ENCODE data around the gene CDK15.

The CDK15 gene

DNA sequence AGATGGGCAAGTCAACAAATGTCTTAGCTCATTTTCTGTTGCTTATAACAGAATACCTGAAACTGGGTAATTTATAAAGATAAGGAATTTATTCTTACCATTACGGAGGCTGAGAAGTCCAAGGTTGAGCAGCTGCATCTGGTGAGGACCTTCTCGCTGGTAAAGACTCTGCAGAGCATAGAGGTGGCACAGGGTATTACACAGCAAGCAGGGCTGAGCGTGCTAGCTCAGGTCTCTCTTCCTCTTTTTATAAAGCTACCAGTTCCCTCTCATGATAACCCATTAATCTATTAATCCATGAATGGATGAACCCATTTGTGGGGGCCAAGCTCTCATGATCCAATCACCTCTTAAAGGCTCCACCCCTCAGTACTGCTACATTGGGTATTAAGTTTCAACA lies 109.1 kb downstream of the CDK15 start:
- DNase-seq, result no peak

DNA sequence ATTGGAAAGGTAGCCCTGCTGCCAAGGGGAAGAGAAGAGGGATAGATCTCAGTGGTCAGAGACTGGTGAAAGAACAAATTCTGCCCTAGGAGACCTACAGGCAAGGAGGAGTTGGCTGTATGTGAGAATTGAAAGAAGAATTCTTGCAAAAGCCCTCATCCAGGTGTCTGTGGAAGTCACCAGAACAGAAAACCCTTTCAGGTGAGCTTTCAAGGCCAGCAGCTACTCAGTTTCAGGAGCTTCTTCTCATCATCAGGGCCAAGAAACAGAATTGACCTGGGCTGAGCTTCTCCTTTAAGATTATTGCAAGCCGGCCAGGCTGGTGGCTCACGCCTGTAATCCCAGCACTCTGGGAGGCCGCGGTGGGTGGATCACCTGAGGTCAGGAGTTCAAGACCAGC lies 110.2 kb downstream of the CDK15 start:
- no peak for DNase-seq

DNA sequence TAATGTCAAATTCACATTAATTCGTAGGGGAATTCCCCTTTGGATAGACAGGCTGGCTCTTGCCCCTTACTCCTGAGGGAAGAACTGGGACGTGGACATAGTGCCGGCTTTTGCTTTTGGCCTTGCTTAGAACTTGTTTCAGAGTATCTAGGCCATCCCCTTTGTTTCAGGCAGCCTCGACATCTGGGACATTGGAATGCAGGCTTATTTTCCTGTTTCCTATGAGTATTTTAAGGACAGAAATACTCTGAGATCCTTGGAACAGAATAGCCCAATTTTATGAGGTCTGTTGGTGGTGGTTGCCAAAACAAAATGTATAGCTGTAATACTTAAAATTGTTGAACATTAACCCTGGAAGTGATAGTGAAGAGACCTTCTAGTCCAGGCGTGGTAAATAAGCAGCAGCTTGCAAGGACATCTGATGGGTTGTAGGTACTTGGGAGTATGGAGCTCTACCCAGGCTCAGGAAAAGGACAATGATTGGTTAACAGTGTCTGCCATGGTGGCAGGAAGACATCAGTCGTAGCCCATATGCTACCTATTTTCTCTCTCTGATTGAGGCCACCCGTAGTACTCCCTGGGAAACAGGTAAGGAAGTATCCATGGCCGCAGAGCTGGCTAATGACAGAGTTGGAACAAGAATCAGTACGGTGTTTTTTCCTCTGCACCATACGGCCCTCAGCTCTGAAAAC lies 112.4 kb downstream of the CDK15 start:
- no peak for DNase-seq

DNA sequence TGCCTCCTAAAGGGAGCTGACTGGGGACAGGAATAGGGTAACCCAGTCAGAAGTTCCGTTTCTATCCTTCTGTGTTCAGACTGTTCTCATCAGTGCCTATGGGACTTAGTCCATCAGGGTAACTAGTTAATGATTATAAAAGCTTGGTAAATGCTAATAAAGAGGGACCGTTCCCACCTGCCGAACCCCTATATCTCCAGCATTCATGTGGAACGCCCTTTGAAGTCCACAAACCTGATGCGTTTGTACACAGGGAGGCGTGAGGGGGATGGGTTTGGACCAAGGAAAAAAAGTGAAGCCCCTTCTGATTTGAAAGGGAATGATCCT lies 112.9 kb downstream of the CDK15 start:
- no peak for DNase-seq

DNA sequence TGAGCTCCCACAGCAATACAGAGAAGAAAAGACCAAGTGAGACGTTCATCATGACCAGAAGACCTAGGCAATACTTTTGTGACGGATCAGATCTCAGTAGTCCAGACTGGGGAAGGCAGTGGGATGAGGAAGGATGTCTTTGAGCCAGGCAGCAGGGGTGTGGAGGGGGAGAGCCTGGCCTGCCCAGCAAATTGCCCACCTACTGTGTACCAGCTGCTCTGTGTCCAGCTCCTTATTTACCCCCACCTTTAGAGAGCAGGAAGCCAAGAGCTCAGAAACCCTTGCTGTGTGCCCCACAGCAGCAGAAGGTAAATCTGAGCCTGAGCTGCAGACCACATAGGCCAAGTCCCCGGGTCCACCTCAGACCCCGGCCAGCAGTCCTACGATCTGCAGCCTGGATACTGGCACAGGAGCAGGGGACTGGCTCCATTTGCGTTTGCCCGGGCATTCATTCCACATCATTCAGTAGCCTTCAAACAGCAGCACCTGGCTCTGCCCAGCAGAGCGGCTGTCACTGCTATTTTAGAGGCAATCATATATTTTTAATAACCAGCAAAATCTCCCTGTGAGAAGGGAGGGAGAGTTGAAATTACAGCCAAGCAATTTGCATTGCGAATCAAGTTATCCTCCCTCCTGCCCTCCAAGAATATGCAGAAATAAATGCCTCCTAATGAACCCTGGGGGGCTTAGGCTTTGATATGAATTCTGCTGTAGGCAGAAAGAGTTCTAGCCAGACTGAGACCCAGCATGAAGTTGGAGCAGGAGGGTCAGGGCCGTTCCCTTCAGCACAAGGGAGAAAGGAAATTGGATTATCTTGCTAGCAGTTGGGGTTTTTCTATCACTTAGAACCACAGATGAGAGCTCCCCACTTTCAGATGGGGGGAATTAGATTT lies 117.3 kb downstream of the CDK15 start:
- no peak for DNase-seq

DNA sequence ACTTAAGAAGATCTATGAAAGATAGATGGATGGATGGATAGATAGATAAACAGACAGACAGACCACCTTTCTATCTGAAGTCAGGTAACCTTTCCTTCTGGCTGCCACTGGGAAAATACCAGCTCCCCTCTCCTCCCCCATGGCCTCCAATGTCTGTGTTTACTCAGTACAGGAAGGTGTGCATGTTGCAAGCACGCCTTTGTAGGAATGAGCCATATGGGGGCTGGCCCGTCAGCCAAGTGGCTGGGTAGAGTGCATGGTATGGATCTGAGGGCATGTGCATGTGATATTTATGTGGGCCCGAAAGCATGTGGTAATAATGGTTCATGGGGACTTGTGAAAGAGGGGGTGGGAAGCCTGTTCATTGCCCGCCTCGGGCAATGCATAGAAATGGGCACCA lies 118.1 kb downstream of the CDK15 start:
- no peak for DNase-seq

DNA sequence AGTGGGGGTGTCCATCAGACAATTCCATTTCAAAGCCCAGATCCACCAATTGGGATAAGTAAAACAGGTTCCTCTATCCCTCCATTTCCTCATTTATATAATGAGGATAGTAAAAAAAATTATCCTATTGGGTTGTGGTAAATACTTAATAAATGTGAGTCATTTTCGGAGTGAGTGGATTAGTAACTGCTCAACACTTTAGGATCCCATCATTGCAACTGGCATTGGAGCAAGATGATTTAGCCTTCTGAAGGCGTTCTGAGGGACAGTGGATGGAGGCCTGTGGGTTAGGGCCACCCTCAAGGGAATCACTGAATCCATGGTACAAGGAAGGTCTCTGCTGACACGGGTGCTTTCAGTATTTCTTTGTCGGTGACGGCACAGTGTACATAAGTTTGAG lies 118.7 kb downstream of the CDK15 start:
- DNase-seq, result no peak

DNA sequence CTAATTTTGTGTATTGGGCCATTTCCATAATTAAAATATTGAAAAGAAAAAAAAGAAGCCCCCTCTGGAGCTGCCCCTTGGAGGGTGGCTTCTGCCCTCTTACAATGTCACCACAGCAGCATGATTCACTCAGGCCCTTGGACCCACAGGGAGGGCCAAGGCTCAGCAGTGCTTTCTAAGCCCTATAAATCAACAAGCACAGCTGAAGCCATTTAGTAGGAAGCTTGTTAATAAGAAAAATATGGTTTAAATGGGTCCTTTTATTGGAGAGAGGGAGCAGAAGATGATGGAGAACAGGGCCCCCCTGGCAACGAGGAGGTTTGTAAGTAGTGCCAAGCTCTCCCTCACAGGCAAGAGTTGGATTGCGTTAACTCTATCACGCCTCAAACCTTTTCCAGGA lies 119.7 kb downstream of the CDK15 start:
- no peak for DNase-seq

DNA sequence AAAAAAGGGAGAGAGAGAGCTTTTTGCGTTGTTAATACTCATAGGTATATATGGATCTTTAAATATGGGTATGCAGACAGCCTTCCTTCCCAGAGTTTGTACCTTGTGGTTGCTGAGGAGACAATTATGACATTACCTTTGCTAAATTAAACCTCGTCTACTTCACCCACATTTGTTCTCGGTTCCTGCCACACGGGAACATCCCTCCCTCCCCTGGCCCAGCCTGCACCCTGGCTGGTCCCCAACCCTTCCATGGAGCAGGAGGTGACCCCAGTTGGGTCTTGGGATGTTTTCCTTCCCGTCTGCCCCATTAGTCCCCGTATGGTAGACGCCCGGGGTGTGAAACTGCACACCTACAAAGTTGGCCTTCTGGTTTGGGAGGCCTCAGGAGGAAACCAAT lies 122.0 kb downstream of the CDK15 start:
- DNase-seq, result no peak

DNA sequence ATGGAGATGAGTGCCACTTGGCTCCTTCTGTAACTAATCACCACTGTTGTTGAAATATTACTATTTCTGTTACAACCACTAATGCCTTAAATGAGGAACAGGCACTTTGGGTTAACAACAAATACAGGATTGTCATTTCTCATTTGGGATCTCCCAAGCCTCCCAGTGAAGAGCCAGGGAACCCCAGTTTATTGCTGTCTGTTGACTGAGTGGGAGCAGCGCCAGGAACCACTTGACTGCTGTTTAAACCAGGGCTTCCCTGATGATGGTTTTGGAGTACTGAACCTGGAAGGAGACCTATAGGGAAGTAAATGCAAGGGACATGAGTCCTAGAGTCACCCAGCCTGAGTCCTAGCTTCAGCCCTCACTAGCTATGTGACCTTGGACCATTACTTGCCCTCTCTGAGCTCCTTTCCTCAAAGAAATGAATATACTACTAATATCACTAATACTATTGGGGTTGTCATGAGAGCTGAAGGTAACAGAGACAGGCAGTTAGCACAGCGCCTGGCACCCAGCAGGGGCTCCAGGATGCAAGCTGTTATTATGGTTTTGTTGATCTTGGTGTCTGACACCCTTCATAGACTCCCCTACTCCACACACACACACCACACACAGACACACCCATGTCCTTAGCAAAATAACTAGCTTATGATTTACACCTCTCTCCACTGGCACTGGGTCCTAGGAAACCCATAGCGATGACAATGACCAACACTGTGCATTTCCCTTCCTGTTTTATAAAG lies 123.1 kb downstream of the CDK15 start:
- no peak for DNase-seq

DNA sequence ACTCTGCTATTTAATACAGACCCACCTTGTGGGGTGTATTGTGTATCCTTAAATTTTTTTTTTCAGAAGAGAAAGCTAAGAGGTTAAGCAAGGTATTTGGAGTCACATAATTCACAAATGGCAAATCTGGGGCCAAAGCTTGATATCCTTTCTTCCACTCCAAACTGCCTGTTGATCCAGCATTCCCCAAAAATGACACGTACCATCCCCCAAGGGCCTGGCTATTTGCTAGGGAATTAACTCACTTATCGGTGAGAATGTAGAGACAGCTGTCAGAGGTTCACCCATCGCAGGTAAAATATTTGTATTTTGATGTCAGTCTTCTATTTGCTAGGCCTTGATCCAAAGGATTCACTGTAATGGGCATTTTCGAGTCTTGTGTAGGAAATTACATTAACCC lies 123.7 kb downstream of the CDK15 start:
- DNase-seq, result no peak

DNA sequence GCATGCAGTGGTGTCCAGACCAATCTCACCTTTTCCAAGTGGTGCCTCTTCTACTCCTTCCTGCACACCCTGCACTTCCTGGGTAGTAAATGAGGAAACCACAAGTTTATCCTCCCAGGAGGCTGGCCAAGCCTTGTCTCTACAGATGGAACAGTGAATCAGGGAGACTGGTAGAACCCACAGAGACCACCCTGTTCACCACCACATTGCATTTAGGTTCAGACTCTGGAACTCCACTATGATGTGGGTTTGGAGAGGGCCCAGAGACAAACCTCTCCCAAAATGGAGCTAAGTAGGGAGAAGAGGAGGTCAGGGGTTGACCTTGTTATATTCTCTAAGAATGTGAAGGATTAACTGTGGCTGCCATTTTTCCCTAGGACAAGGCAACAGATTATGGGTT lies 124.5 kb downstream of the CDK15 start:
- DNase-seq, result no peak

DNA sequence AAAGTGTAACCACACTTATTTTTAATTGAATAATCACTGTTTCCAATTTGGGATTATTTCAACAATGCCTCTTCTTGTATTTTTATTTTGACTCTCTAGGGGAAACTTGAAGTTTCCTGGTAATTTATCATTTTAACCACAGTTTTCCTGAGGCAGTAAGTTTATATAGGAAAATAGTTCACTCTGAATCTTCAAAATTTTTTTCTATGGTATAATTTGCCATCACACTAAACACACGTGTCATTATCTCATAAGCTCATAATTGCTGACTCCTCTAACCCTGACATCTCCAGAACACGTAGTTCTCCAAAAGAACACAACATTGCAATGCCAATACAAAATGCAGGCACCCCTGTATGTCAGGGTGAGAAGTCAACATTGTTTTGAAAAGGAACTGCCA lies 125.1 kb downstream of the CDK15 start:
- DNase-seq, result no peak

DNA sequence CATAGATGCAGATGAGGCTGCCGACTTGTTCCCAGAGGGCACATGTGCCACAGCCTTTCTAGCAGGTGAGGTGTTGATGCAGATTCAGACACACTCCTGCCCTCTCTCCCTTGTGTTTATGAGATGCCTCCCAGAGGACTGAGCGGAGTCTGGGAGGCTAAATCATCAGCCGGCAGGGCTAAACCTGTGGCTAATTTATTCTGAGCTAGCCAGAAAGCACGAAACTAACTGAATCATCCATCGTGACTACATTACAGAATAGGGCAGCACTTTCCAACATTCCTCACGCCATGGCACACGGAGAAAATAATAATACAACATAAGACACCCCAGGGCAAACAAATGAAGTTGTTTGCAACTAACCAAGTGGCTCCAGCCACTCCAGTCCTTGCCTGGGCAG lies 125.6 kb downstream of the CDK15 start:
- DNase-seq, result no peak

DNA sequence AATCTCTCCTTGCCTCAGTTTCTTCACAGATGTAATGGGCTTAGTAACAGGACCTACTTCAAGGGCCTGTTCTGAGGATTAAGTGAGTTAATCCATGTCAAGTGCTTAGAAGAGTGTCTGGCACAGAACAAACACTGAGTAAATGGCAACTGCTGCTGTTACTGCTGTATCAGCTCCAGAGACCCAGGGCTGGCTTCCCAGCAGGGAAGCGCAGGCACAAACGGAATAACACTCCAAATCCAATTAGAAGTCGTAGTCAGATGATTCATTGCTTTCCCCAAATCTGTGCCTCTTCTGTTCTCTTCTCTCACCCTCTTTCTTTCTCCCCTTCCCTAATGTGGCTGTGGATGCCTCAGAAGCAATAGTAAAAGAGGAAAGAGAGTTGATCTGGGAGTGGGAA lies 126.2 kb downstream of the CDK15 start:
- DNase-seq, result no peak

DNA sequence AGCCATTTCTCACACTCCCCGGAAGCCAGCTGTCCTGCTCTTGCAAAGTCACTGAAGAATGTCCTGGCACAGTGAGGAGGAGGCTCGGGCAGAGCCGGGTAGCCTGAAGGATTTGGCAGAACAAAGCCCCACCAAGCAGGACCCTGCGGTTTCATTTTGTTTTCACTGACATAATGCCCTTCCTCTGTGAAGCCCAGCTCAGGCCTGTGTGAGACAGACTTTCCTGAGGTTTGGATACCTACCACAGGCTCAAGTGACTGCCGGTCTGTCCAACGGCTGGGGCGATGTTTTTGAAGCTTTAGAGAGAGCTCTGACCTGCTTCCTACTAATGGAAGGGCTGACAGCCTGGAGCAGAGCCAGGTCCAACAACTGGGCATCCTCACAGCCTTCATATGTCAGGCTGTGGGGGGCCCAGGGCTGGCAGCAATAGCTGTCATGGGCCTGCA lies 127.5 kb downstream of the CDK15 start:
- no peak for DNase-seq

DNA sequence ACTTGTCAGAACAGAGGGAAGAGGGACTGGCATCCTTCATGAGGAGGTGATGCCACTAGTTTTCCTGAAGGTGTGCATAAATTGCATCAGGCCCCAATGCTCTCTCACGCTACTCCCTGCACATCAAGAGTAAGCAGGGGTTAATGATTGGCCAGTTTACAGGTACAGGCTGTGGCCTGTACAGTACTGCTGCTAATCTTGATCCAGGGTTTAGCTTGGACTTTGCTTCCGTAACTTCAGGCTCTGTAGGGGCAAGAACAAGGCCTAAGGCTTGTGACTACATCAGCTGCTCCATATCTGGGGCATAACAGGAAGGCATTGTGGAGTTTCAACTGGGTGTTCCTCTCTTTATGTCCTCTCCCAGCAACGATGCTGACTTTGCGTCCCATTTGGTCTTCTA lies 130.5 kb downstream of the CDK15 start:
- no peak for DNase-seq

DNA sequence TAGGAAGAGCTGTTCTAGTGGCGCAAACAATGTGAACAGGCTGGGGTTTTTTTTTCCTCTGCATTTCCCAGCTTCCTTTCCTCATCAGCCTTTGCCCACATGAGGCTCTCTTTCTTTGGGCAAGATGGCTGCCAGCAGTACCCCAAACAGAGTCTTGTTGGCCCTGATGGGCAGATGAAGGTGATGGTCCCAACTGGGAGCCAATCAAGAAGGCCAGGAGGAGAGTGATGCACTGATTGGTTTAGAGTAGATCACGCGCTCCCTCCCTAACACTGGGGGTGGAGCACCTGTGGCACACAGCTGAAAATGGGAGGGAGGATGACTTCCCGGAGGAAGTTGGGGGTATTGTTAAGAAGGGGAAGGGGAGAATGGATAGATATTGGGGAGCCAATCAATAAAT lies 131.0 kb downstream of the CDK15 start:
- no peak for DNase-seq

DNA sequence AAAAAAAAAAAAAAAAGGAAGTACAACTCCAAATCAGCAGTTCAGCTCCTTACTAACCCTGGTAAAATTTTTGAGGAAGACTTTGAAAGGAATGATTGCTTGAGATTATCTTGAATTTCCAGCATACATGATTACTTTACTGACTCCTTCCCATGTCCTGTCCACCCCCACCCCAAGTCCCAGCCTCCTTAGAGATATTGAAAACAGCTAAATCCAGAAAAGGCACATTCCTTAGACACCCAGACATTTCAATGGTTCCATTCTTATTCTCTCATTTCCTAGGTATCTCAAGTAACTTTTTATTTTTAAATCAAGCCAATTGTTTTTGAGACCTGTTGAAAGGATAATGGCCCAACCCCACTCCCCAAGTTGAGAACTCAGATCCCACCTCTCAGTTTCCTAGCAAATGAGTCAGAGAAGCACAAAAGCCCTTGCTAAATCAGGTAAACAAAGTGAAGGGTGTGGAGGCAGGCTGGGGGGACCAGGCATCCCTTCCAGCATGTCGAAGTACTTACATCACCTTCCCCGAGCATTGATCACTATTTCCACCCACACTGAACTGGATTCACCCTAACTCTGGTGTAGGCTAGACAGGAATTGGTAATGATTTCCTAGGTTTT lies 131.9 kb downstream of the CDK15 start:
- DNase-seq, result no peak

DNA sequence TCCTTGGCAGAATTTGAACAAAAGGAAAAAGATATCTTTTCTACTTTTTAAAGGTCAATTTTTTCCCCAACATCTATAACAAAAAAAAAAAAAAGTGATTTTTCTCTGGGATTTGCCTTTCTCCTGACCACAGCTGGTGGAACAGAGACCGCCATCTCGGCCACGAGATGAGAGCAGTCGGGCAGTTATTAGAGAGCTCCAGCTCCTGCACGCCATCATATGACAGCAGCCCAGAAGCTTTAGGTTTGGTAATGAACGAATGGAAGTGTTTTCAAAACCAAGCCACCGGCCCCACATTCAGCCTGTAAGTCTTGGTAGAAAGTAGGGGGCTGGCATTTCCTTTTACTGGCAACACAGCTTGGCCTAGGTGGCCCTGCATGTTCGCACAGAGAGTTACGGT lies 132.4 kb downstream of the CDK15 start:
- DNase-seq, result no peak

DNA sequence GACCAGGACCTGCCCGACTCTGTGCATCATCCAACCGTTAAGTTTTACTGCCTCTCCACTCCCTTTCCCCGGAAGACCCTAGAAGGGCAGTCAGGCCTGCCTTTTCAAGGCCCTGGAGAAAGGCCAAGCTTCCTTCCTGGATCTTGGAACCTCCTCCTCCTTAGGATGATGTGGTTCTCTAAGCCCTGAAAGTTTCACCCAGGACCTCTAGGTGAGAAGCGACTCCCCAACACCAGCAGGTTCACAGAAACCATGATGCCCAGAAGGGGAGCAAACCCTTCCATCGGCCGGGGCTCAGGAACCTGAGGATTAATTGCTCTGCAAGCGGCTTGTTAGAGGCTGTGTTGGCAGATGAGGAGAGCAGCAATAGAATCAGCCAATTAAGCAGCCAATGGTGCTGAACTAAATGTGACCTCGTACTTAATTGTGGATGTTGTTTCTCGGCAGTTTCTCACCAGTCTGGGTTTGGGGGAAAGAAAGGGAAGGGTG lies 133.2 kb downstream of the CDK15 start:
- no peak for DNase-seq

DNA sequence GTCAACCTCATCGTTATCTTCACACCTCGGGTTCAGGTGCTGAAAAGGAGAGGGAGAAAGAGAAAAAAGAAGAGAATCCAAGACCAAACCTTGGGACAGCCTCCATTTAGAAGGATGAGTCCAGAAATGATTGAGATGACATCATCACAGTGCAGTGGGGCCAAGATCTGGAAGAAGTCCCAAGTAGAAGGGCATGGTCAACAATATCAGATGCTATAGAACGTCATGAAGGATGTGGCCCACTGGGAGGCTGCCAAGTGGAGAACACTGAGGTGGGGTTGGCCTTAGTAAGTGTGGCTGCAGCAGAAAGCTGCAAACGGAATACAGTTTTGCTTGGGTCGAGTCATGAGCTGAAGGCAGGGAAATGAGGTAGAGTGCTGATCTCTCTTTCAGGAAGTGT lies 136.2 kb downstream of the CDK15 start:
- DNase-seq, result no peak

Data from NCI-H1436 (cell line).